Spinal cord (tissue), 10 donors: ENCODE data around the gene CASK. TPM values are rescaled to one million over a fixed set of nuclear protein-coding genes. Genes with fewer than 3 reads are reported as not detected.

Experiments used
- DNase-seq, 6 donors: peaks; one replicate each; pipeline versions ENCODE4 v3.0.0 to v3.0.0-alpha.2; 2013 to 2015; ENCODE audit warnings: low spot score in 6 of 6, low read depth in 4 of 6
- H3K27ac ChIP-seq: one replicate; pipeline ENCODE4 v1.5.1; 2013; ENCODE audit warnings: low read depth, low read length, control low read depth
- H3K27me3 ChIP-seq: one replicate; pipeline ENCODE4 v1.6.1; 2013; ENCODE audit warnings: low read length; ENCODE audit not compliant: control insufficient read depth, insufficient read depth
- H3K36me3 ChIP-seq: one replicate; pipeline ENCODE4 v1.6.1; 2013; ENCODE audit warnings: low read length; ENCODE audit not compliant: control insufficient read depth, insufficient read depth
- H3K4me1 ChIP-seq: one replicate; pipeline ENCODE4 v1.6.1; 2013; ENCODE audit warnings: low read length; ENCODE audit not compliant: control insufficient read depth, insufficient read depth
- H3K4me3 ChIP-seq: one replicate; pipeline ENCODE4 v1.5.1; 2013; ENCODE audit warnings: low read depth, low read length, control low read depth
- H3K9me3 ChIP-seq: one replicate; pipeline ENCODE4 v1.6.1; 2013; ENCODE audit warnings: low read length; ENCODE audit not compliant: control insufficient read depth, insufficient read depth
- WGBS: methylation state at CpG from one replicate; pipeline ENCODE4 v1.1.5; 2013; ENCODE audit warnings: missing lambda C conversion rate; ENCODE audit not compliant: insufficient coverage; 5-methylcytosine and 5-hydroxymethylcytosine counted together
- polyA plus RNA-seq, 2 donors: library from polyadenylated mRNA; unstranded; fragments of 120-200 nt; gene quantifications; one replicate each; pipeline ENCODE4 v1.2.1, GENCODE V29; 2013; ENCODE audit not compliant: insufficient read length in 2 of 2
- total RNA-seq, 2 donors: library from RNA; depleted of rRNA in 1 of 2; stranded (reverse); fragments of 120-200 nt in 1 of 2; fragments of >200 nt in 1 of 2; gene quantifications; one replicate each; pipeline versions ENCODE4 v1.2.3 to v1.2.4, GENCODE V29; 2013 to 2014
- donor health status: healthy.

The CASK gene
- total and polyA plus RNA-seq, 4 donors: 45.0 to 91.1 (median 57.9) TPM

DNA sequence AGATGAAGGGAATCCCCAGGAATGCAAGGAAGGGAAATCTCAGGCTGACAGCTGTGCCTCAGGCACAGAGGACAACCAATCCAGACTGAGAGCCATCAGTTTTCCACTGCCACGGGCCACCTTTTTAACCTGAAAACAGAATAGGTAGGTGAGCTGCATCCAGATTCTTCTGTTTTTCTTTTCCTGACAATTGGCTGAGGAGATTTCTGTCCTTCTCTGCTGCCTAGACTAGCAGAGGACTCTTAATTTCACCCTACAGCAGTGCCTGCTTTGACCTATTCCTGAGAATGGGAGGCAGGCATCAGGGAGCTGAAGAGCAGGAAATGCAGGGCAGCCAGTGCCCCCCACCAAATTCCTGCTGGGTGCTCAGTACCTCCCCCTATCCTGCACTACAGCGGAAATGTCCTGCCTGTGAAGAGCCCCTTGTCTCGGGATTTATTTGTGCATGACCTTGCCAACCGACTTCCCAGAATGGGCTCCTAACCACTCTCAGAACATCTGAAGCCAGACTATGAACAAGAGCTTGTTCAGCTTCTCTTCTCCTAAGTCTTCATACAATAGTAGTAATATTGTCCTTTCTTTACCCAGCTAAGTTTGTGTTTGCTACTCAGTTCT is 65.1 kb downstream of the CASK start:
- Histone ChIP-seq H3K27ac (no peak overlapping the region), H3K4me3 (no peak overlapping the region)
- 75% methylated on average over 2 of the region's 4 CpGs for WGBS

GRCh38 chrX:41857670-41858069 is 65.7 kb downstream of the CASK start:
- no CpG with 5 or more reads among the region's 2 CpGs for WGBS
- no peaks in the 10 kb centered on the region for H3K27me3 ChIP-seq

More for the DNA sequence above, 65.1 kb downstream of the CASK start:
- H3K27me3 ChIP-seq: no peaks in the 10 kb centered on the region
- no peaks in the 10 kb centered on the region for H3K36me3 ChIP-seq
- no peak for DNase-seq
- H3K4me1 ChIP-seq: no peaks in the 10 kb centered on the region
- H3K9me3 ChIP-seq: no peaks in the 10 kb centered on the region

GRCh38 chrX:41846714-41847113 is 76.6 kb downstream of the CASK start:
- peaks cover 23% of the 10 kb centered on the region for H3K9me3 ChIP-seq
- no peak for DNase-seq
- no peak overlapping the region for H3K27ac ChIP-seq
- H3K4me1 ChIP-seq: no peaks in the 10 kb centered on the region
- H3K36me3 ChIP-seq: no peaks in the 10 kb centered on the region
- WGBS: no CpG with 5 or more reads among the region's 2 CpGs
- no peak overlapping the region for H3K4me3 ChIP-seq
- no peaks in the 10 kb centered on the region for H3K27me3 ChIP-seq

More at GRCh38 chrX:41857670-41858069, 65.7 kb downstream of the CASK start:
- no peaks in the 10 kb centered on the region for H3K36me3 ChIP-seq
- DNase-seq: no peak
- no peak overlapping the region for H3K4me3 ChIP-seq
- no peaks in the 10 kb centered on the region for H3K4me1 ChIP-seq
- H3K9me3 ChIP-seq: no peaks in the 10 kb centered on the region
- H3K27ac ChIP-seq: no peak overlapping the region

DNA sequence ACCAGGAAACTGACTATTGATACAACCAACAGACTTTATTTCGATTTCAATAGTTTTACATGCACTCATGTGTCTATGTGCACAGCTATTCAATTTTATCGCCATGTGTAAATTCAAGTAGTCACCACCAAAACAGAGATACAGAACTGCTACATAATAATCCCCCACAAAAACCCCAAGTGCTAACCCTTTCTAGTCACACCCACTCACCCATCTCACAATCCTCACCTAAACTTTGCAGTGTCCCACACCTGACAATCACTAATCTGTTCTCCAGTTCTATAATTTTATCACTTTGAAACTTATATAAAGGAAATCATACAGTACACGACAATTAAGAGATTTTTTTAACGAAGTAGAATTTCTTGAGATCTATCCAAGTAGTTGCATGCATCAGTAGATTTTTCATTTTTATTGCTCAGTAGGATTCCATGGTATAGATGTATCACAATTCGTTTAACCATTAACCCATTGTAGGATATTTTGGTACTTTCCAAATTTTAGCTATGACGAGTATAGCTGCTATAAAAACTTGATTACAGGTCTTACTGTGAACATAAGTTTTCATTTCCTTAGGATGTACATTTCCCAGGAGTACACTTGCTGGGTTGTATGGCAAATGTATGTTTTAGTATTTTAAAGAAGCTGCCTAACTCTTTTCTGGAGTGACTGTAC is 85.9 kb downstream of the CASK start:
- Histone ChIP-seq H3K36me3 (no peaks in the 10 kb centered on the region), H3K4me3 (no peak overlapping the region), H3K27ac (no peak overlapping the region), H3K9me3 (peaks cover 6% of the 10 kb centered on the region), H3K4me1 (no peaks in the 10 kb centered on the region), H3K27me3 (no peaks in the 10 kb centered on the region)
- 85% methylated on average over 1 of the region's 6 CpGs for WGBS
- DNase-seq: no peak

GRCh38 chrX:41828826-41829225 is 94.5 kb downstream of the CASK start:
- no peaks in the 10 kb centered on the region for H3K27me3 ChIP-seq
- no peaks in the 10 kb centered on the region for H3K9me3 ChIP-seq
- H3K4me3 ChIP-seq: no peak overlapping the region
- WGBS: 88% methylated on average over 1 of the region's 1 CpG
- H3K4me1 ChIP-seq: peaks cover 3% of the 10 kb centered on the region
- H3K27ac ChIP-seq: no peak overlapping the region
- H3K36me3 ChIP-seq: no peaks in the 10 kb centered on the region
- no peak for DNase-seq

GRCh38 chrX:41827886-41828285 is 95.5 kb downstream of the CASK start:
- no peak for DNase-seq
- H3K4me1 ChIP-seq: peaks cover 3% of the 10 kb centered on the region
- H3K27me3 ChIP-seq: no peaks in the 10 kb centered on the region
- no peaks in the 10 kb centered on the region for H3K36me3 ChIP-seq
- H3K4me3 ChIP-seq: no peak overlapping the region
- H3K9me3 ChIP-seq: no peaks in the 10 kb centered on the region
- H3K27ac ChIP-seq: no peak overlapping the region

GRCh38 chrX:41825796-41826195 is 97.6 kb downstream of the CASK start:
- Histone ChIP-seq H3K9me3 (no peaks in the 10 kb centered on the region), H3K4me3 (no peak overlapping the region), H3K27me3 (no peaks in the 10 kb centered on the region), H3K27ac (no peak overlapping the region), H3K36me3 (no peaks in the 10 kb centered on the region), H3K4me1 (peaks cover 3% of the 10 kb centered on the region)
- DNase-seq: no peak
- no CpG with 5 or more reads among the region's 2 CpGs for WGBS

GRCh38 chrX:41824551-41824950 is 98.8 kb downstream of the CASK start:
- Histone ChIP-seq H3K36me3 (no peaks in the 10 kb centered on the region), H3K27me3 (no peaks in the 10 kb centered on the region), H3K4me1 (peaks cover 3% of the 10 kb centered on the region), H3K4me3 (no peak overlapping the region), H3K9me3 (no peaks in the 10 kb centered on the region), H3K27ac (no peak overlapping the region)
- DNase-seq: no peak
- 80% methylated on average over 2 of the region's 3 CpGs for WGBS

DNA sequence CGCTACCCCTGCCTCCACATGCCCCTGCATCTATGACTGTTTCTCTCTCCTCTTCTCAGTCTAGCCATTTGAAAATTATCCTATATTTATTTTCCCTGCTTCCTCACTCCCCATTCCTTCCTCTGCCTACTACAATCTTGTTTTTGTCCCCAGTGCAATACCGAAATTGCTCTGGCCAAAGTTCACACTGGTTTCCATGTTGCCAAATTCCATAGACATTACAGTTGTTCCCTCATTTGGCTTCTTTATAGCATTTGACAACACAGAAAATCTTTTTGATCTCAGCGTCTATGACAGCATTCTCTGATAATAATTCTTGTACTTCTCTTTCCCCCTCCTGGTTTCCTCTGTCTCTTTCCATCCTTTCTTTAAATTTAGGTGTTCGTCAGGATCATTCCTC is 100.0 kb downstream of the CASK start:
- H3K36me3 ChIP-seq: no peaks in the 10 kb centered on the region
- no peak overlapping the region for H3K27ac ChIP-seq
- no peak overlapping the region for H3K4me3 ChIP-seq
- 72% methylated on average over 4 of the region's 4 CpGs for WGBS
- no peaks in the 10 kb centered on the region for H3K9me3 ChIP-seq
- peaks cover 3% of the 10 kb centered on the region for H3K4me1 ChIP-seq
- no peak for DNase-seq
- no peaks in the 10 kb centered on the region for H3K27me3 ChIP-seq

- no peak overlapping the region for H3K4me3 ChIP-seq
- no peak for DNase-seq
- H3K36me3 ChIP-seq: no peaks in the 10 kb centered on the region
- H3K27me3 ChIP-seq: no peaks in the 10 kb centered on the region
- H3K9me3 ChIP-seq: no peaks in the 10 kb centered on the region
- peaks cover 3% of the 10 kb centered on the region for H3K4me1 ChIP-seq
- H3K27ac ChIP-seq: no peak overlapping the region
- WGBS: no CpG with 5 or more reads among the region's 2 CpGs
These were observed 100.5 kb downstream of the CASK start for GRCh38 chrX:41822892-41823291.
